ENCODE measurements around the gene CASKIN1. TPM values are rescaled to one million over a fixed set of nuclear protein-coding genes. Genes with fewer than 3 reads are reported as not detected.
A peak's percentile ranks its signal among the peaks of the same experiment; 100 is the strongest.

The CASKIN1 gene
- total and polyA plus RNA-seq, 2 of the 8 experiments (the other 6 are each of a cell fraction or from before 2014, with no cell fraction given) = 1.2 to 6.4 TPM

DNA sequence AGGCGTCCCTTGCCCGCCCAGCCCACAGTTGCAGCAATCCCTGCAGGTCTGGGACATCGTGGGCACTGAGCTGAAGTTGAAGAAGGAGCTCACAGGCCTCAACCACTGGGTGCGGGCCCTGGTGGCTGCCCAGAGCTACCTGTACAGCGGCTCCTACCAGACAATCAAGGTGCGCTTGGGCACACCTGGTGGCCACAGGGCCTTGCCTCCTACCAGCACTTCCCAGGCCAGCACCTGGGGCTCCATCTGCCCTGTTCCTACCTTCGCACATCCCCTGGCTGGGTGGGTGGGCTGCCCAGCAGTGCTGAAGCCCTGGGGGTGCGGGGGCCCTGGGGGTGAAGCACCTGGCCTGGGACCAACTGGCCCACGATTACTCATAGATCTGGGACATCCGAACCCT is 21.0 kb downstream of the CASKIN1 start:
- no peak overlapping the region for H3K4me2 ChIP-seq (ENCODE audit: insufficient read depth in 1 of 2, low read depth in 2 of 2, low read length in 2 of 2)
- H2BK5ac ChIP-seq (ENCODE audit: low read depth, low read length) = no peak overlapping the region
- TF ChIP-seq SUZ12 (IDR thresholded peaks at IDR 0.05; ENCODE audit: low read length) (no peak), POLR2AphosphoS5 (IDR thresholded peaks at IDR 0.05; ENCODE audit: low read depth, low read length) (0 out of 2 replicates have a peak, but pooled peaks have one; percentile 7)
- POLR2A ChIA-PET (ENCODE audit: partially characterized antibody) = interaction anchor here (13.5 kb wide), 1 partner anchor 19 kb away, joined by 312 read pairs; the partner anchor contains the start of gene TRAF7
- no peak overlapping the region for H3K23ac ChIP-seq (ENCODE audit: insufficient read length)
- no peaks in the 10 kb centered on the region for H3K79me2 ChIP-seq (ENCODE audit: control insufficient read depth in 1 of 2, insufficient read depth in 2 of 2, low read length in 2 of 2)
- no peak overlapping the region for H4K91ac ChIP-seq (replicated peaks; ENCODE audit: insufficient read length, low read length)
- H2BK12ac ChIP-seq (ENCODE audit: low read depth, low read length) = no peak overlapping the region
- H2AK5ac ChIP-seq (ENCODE audit: low read depth, low read length) = no peak overlapping the region
- no peak overlapping the region for H2BK20ac ChIP-seq (ENCODE audit: low read length)
- no peak overlapping the region for H3K9ac ChIP-seq (replicated peaks in 1 of 4; ENCODE audit: extremely low read depth in 1 of 4, low read depth in 3 of 4, low read length in 3 of 4)
- H3K4ac ChIP-seq (replicated peaks; ENCODE audit: insufficient read length, low read depth, low read length) = no peak overlapping the region
- no peak overlapping the region for H2BK15ac ChIP-seq (ENCODE audit: low read length)
- no peaks in the 10 kb centered on the region for H3K9me3 ChIP-seq (ENCODE audit: insufficient read depth in 2 of 2, low read depth in 1 of 2, low read length in 1 of 2)
- peaks cover 24 to 65% (median 34%) of the 10 kb centered on the region in 4 experiments for H3K36me3 ChIP-seq (ENCODE audit: control insufficient read depth in 2 of 4, insufficient read depth in 4 of 4, low read length in 3 of 4)
- FAIRE-seq (no peak), DNase-seq (ENCODE audit: low read depth in 1 of 2, low spot score in 2 of 2) (no peak)
- H3K4me1 ChIP-seq (replicated peaks in 1 of 4; ENCODE audit: control insufficient read depth in 3 of 4, insufficient read depth in 4 of 4, low read length in 3 of 4) = no peaks in the 10 kb centered on the region
- no peak overlapping the region for H3K27ac ChIP-seq (ENCODE audit: low read depth, low read length)
- H4K5ac ChIP-seq (ENCODE audit: insufficient read length, low read depth, low read length) = no peak overlapping the region
- no peaks in the 10 kb centered on the region for H3K79me1 ChIP-seq (ENCODE audit: low read depth, low read length)
- H3K56ac ChIP-seq (replicated peaks; ENCODE audit: insufficient read length, low read depth, low read length) = no peak overlapping the region
- no peak overlapping the region for H3K18ac ChIP-seq (ENCODE audit: extremely low read depth, low read length)
- H2BK120ac ChIP-seq (replicated peaks; ENCODE audit: low read depth, low read length) = no peak overlapping the region
- WGBS, 2 experiments (ENCODE audit: extremely low coverage in 1 of 2, insufficient coverage in 1 of 2, insufficient read length in 1 of 2, insufficient replicate concordance in 2 of 2, low coverage in 1 of 2, low lambda C conversion rate in 2 of 2, missing lambda C conversion rate in 1 of 2) = 94% methylated on average over 9 of the region's 10 CpGs; no CpG with 5 or more reads in 1 of the 2 experiments
- H2AFZ ChIP-seq (ENCODE audit: low read length) = no peak overlapping the region
- no peaks in the 10 kb centered on the region; the same call in 1 of the 2 replicates for H3K23me2 ChIP-seq (ENCODE audit: low read depth, low read length)
- CTCF ChIA-PET (ENCODE audit: partially characterized antibody) = no interaction called here
- H3K4me3 ChIP-seq (ENCODE audit: extremely low read depth in 1 of 4, insufficient read depth in 2 of 4, low read depth in 3 of 4, low read length in 4 of 4) = no peak overlapping the region
- H3K27me3 ChIP-seq (replicated peaks in 1 of 4; ENCODE audit: control insufficient read depth in 3 of 4, extremely low read depth in 1 of 4, insufficient read depth in 3 of 4, low read length in 3 of 4) = no peaks in the 10 kb centered on the region; a peak in 1 of 7 replicates
- no peak overlapping the region for H4K8ac ChIP-seq (ENCODE audit: extremely low read depth, insufficient read depth, low read length)
- H3K14ac ChIP-seq (ENCODE audit: insufficient read length) = no peak overlapping the region
- H4K20me1 ChIP-seq (replicated peaks in 1 of 2; ENCODE audit: control insufficient read depth in 1 of 2, insufficient read depth in 2 of 2, low read length in 2 of 2) = peaks cover 2 to 24% of the 10 kb centered on the region in 2 experiments

Data from H1 (cell line).